H1 (cell line): ENCODE results near the gene TMEM51. TPM values are rescaled to one million over a fixed set of nuclear protein-coding genes. Genes with fewer than 3 reads are reported as not detected.

ENCODE experiments used
- CTCF ChIA-PET: fragments of 300-600 bp; sonication (Branson Sonifier 250); formaldehyde crosslinking; loops from one replicate; lab custom pipeline; 2021; ENCODE audit not compliant: partially characterized antibody; lab: Charles Lee
- POLR2A ChIA-PET: fragments of 300-600 bp; sonication (Branson Sonifier 250); formaldehyde crosslinking; loops from one replicate; lab custom pipeline; 2021; ENCODE audit warnings: inconsistent platforms; ENCODE audit not compliant: partially characterized antibody; lab: Charles Lee
- DNase-seq, 2 experiments: peaks; one replicate each; pipeline versions ENCODE4 v3.0.0 to v3.0.0-alpha.2; 2010 to 2022; ENCODE audit warnings: low spot score in 2 of 2, low read depth in 1 of 2, mixed read lengths in 1 of 2
- FAIRE-seq: peaks from 2 replicates; lab custom pipeline; 2011; peaks lifted over from hg19 to GRCh38; lab: Jason Lieb, UNC
- H2AFZ ChIP-seq: 2 replicates; pipeline ENCODE4 v1.8.1; 2012; ENCODE audit warnings: low read length, inconsistent platforms
- H2AK5ac ChIP-seq: 2 replicates; pipeline ENCODE4 v1.6.1; 2013; ENCODE audit warnings: low read depth, low read length
- H2BK120ac ChIP-seq: replicated peaks from 2 replicates; pipeline ENCODE3; 2013; ENCODE audit warnings: low read depth, low read length, inconsistent platforms
- H2BK12ac ChIP-seq: 2 replicates; pipeline ENCODE4 v1.6.1; 2013; ENCODE audit warnings: low read depth, low read length
- H2BK15ac ChIP-seq: 2 replicates; pipeline ENCODE4 v1.6.1; 2013; ENCODE audit warnings: low read length
- H2BK20ac ChIP-seq: 2 replicates; pipeline ENCODE4 v1.6.1; 2013; ENCODE audit warnings: low read length
- H2BK5ac ChIP-seq: 2 replicates; pipeline ENCODE4 v1.6.1; 2013; ENCODE audit warnings: low read depth, low read length
- H3K14ac ChIP-seq: 2 replicates; pipeline ENCODE4 v1.6.1; 2013; ENCODE audit warnings: inconsistent platforms; ENCODE audit not compliant: insufficient read length
- H3K18ac ChIP-seq: 2 replicates; pipeline ENCODE4 v1.6.1; 2013; ENCODE audit warnings: low read length; ENCODE audit errors: extremely low read depth
- H3K23ac ChIP-seq: 2 replicates; pipeline ENCODE4 v1.6.1; 2013; ENCODE audit warnings: inconsistent platforms; ENCODE audit not compliant: insufficient read length
- H3K23me2 ChIP-seq: 2 replicates; pipeline ENCODE4 v1.6.1; 2013; ENCODE audit warnings: low read depth, low read length
- H3K27ac ChIP-seq: 2 replicates; pipeline ENCODE4 v1.6.1; 2011; ENCODE audit warnings: low read depth, low read length, inconsistent platforms
- H3K27me3 ChIP-seq, 4 experiments: replicated peaks in 1 of 4; 1 replicate in 1 of 4; 2 replicates in 3 of 4; pipeline versions ENCODE4 v1.6.1 to v1.8.1; 2011 to 2013; ENCODE audit warnings: low read length in 3 of 4, mild to moderate bottlenecking in 3 of 4, inconsistent platforms in 2 of 4, mixed read lengths in 2 of 4, moderate library complexity in 1 of 4; ENCODE audit not compliant: control insufficient read depth in 3 of 4, insufficient read depth in 3 of 4; ENCODE audit errors: extremely low read depth in 1 of 4
- H3K36me3 ChIP-seq, 4 experiments: 2 replicates each; pipeline versions ENCODE4 v1.6.1 to v1.8.1; 2011 to 2013; ENCODE audit warnings: mild to moderate bottlenecking in 4 of 4, low read length in 3 of 4, moderate library complexity in 2 of 4, control low read depth in 1 of 4, inconsistent platforms in 1 of 4; ENCODE audit not compliant: insufficient read depth in 4 of 4, control insufficient read depth in 2 of 4
- H3K4ac ChIP-seq: replicated peaks from 2 replicates; pipeline ENCODE3; 2013; ENCODE audit warnings: low read length, low read depth, mixed read lengths, inconsistent platforms; ENCODE audit not compliant: insufficient read length
- H3K4me1 ChIP-seq, 4 experiments: replicated peaks in 1 of 4; 1 replicate in 1 of 4; 2 replicates in 3 of 4; pipeline versions ENCODE4 v1.6.1 to v1.8.1; 2011 to 2013; ENCODE audit warnings: low read length in 3 of 4, inconsistent platforms in 2 of 4, mixed read lengths in 1 of 4; ENCODE audit not compliant: insufficient read depth in 4 of 4, control insufficient read depth in 3 of 4
- H3K4me2 ChIP-seq, 2 experiments: 2 replicates each; pipeline versions ENCODE4 v1.6.1 to v1.8.1; 2011 to 2013; ENCODE audit warnings: low read depth in 2 of 2, low read length in 2 of 2, control low read depth in 1 of 2, inconsistent platforms in 1 of 2, mild to moderate bottlenecking in 1 of 2; ENCODE audit not compliant: insufficient read depth in 1 of 2
- H3K4me3 ChIP-seq, 4 experiments: fragments of 200-600, 300-600 bp in 1 of 4; sonication (generic), shearing (Covaris generic), sonication (Bioruptor Twin) in 1 of 4; 2 replicates each; pipeline versions ENCODE4 v1.5.1 to v1.8.1; 2011 to 2016; ENCODE audit warnings: low read length in 4 of 4, low read depth in 3 of 4, control low read depth in 2 of 4, inconsistent platforms in 2 of 4, mild to moderate bottlenecking in 2 of 4, mixed read lengths in 1 of 4, moderate library complexity in 1 of 4; ENCODE audit not compliant: insufficient read depth in 2 of 4; ENCODE audit errors: extremely low read depth in 1 of 4
- H3K56ac ChIP-seq: replicated peaks from 2 replicates; pipeline ENCODE3; 2013; ENCODE audit warnings: low read depth, mild to moderate bottlenecking, mixed read lengths, low read length, inconsistent platforms; ENCODE audit not compliant: insufficient read length
- H3K79me1 ChIP-seq: 2 replicates; pipeline ENCODE4 v1.6.1; 2013; ENCODE audit warnings: low read depth, low read length, control low read depth
- H3K79me2 ChIP-seq, 2 experiments: 2 replicates each; pipeline versions ENCODE4 v1.6.1 to v1.8.1; 2012 to 2013; ENCODE audit warnings: low read length in 2 of 2, mild to moderate bottlenecking in 2 of 2, inconsistent platforms in 1 of 2; ENCODE audit not compliant: insufficient read depth in 2 of 2, control insufficient read depth in 1 of 2
- H3K9ac ChIP-seq, 4 experiments: replicated peaks in 1 of 4; 1 replicate in 1 of 4; 2 replicates in 3 of 4; pipeline versions ENCODE4 v1.6.1 to v1.8.1; 2011 to 2013; ENCODE audit warnings: low read depth in 3 of 4, low read length in 3 of 4, control low read depth in 2 of 4, mild to moderate bottlenecking in 2 of 4, moderate library complexity in 2 of 4, inconsistent platforms in 1 of 4; ENCODE audit errors: extremely low read depth in 1 of 4
- H3K9me3 ChIP-seq, 2 experiments: 2 replicates each; pipeline versions ENCODE4 v1.6.1 to v1.8.1; 2012 to 2013; ENCODE audit warnings: mild to moderate bottlenecking in 2 of 2, moderate library complexity in 2 of 2, control low read depth in 1 of 2, inconsistent platforms in 1 of 2, low read depth in 1 of 2, low read length in 1 of 2, mixed read lengths in 1 of 2; ENCODE audit not compliant: insufficient read depth in 2 of 2
- H4K20me1 ChIP-seq, 2 experiments: replicated peaks in 1 of 2; 2 replicates each; pipeline versions ENCODE3 to v1.8.1; 2011 to 2013; ENCODE audit warnings: inconsistent platforms in 2 of 2, low read length in 2 of 2, mild to moderate bottlenecking in 1 of 2; ENCODE audit not compliant: insufficient read depth in 2 of 2, control insufficient read depth in 1 of 2
- H4K5ac ChIP-seq: 2 replicates; pipeline ENCODE4 v1.6.1; 2013; ENCODE audit warnings: low read length, low read depth, mixed read lengths, inconsistent platforms; ENCODE audit not compliant: insufficient read length
- H4K8ac ChIP-seq: 2 replicates; pipeline ENCODE4 v1.8.0; 2013; ENCODE audit warnings: mild to moderate bottlenecking, moderate library complexity, low read length, inconsistent platforms; ENCODE audit not compliant: insufficient read depth; ENCODE audit errors: extremely low read depth
- H4K91ac ChIP-seq: replicated peaks from 2 replicates; pipeline ENCODE3; 2013; ENCODE audit warnings: low read length, mixed read lengths, inconsistent platforms; ENCODE audit not compliant: insufficient read length
- CEBPB ChIP-seq: IDR thresholded peaks from 2 replicates; pipeline ENCODE4 v1.6.1; 2012; ENCODE audit warnings: low read depth, low read length
- GTF2F1 ChIP-seq: IDR thresholded peaks from 2 replicates; pipeline ENCODE4 v1.6.1; 2012; ENCODE audit warnings: low read depth, low read length, improper control_type of control experiment, borderline replicate concordance
- whole genome bisulfite sequencing, 2 experiments: shearing (Covaris generic) in 1 of 2; methylation state at CpG; one replicate each; pipeline versions ENCODE4 v1.1.6 to v1.1.7; 2013 to 2015; ENCODE audit warnings: low lambda C conversion rate in 2 of 2, mixed read lengths in 2 of 2, inconsistent platforms in 1 of 2, low coverage in 1 of 2, missing lambda C conversion rate in 1 of 2; ENCODE audit not compliant: insufficient replicate concordance in 2 of 2, insufficient coverage in 1 of 2, insufficient read length in 1 of 2; ENCODE audit errors: extremely low coverage in 1 of 2, missing lambda C conversion rate in 1 of 2; 5-methylcytosine and 5-hydroxymethylcytosine counted together
- polyA plus RNA-seq, 7 experiments: library from polyadenylated mRNA; depleted of rRNA in 3 of 7; stranded (reverse) in 5 of 7; unstranded in 2 of 7; fragments of >200 nt in 5 of 7; fragments of 200-250 nt in 2 of 7; gene quantifications; 1 replicate in 5 of 7; 2 replicates in 1 of 7; 4 replicates in 1 of 7; pipeline versions ENCODE4 v1.2.1 to v1.2.3, GENCODE V29; 2011 to 2013; ENCODE audit warnings: missing spikeins in 2 of 7, mixed read lengths in 2 of 7
- total RNA-seq: library from RNA; stranded (reverse); fragmentation: NEBNext Ultra II Directional; extraction: Animal tissue kit (Norgen Biotek cat#: 25700); gene quantifications from 2 replicates; pipeline ENCODE4 v1.2.1, GENCODE V29; 2021

The TMEM51 gene
- total and polyA plus RNA-seq, 2 of the 8 experiments (the other 6 are each of a cell fraction or from before 2014, with no cell fraction given): 9.9 to 10.7 TPM

DNA sequence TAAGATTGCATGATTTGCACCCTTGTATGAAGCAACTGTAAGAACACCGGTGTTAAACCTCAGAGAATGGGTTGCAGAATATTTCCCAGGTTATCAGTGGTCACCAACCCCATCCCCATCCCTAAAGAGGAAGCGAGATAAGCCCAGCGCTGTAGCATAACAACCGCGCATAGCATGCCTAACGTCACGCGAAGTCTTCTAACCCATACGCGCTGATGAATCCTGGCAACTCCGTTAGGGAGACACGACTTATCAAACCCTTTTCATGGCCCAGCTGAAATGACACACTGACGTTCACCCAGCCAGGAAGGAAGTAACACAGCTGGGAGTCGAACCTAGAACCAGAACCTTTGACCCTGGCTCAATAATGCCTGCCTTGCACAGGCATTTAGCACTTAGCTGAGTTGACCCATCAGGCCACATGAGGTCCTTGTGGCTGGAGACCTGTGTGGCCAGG, 24.2 kb downstream of the TMEM51 start:
- Histone ChIP-seq H3K27me3 (no peaks in the 10 kb centered on the region), H2BK20ac (0 out of 2 replicates have a peak overlapping the region, but pooled peaks have one; percentile 7), H3K4me3 (no peak overlapping the region), H2BK15ac (no peak overlapping the region), H2AK5ac (peak overlapping the region; percentile 44; the same call in 1 of the 2 replicates), H3K27ac (no peak overlapping the region), H3K23ac (no peak overlapping the region), H3K56ac (no peak overlapping the region), H4K91ac (no peak overlapping the region), H3K4ac (no peak overlapping the region), H3K36me3 (no peaks in the 10 kb centered on the region), H3K4me2 (no peak overlapping the region), H2BK12ac (no peak overlapping the region), H2BK120ac (no peak overlapping the region), H4K8ac (no peak overlapping the region), H3K9me3 (no peaks in the 10 kb centered on the region), H4K20me1 (peaks cover 1 to 2% of the 10 kb centered on the region in 2 experiments), H4K5ac (no peak overlapping the region), H3K23me2 (no peaks in the 10 kb centered on the region), H3K79me1 (peaks cover 2% of the 10 kb centered on the region), H2AFZ (no peak overlapping the region), H3K79me2 (peaks cover 0 to 2% of the 10 kb centered on the region in 2 experiments; a peak in 1 of 4 replicates), H2BK5ac (no peak overlapping the region), H3K9ac (no peak overlapping the region), H3K18ac (no peak overlapping the region), H3K14ac (no peak overlapping the region), H3K4me1 (peaks cover 0 to 11% (median 7%) of the 10 kb centered on the region in 4 experiments)
- WGBS, 2 experiments: 94% methylated on average over 14 of the region's 14 CpGs; no CpG with 5 or more reads in 1 of the 2 experiments
- POLR2A ChIA-PET: no interaction called here
- FAIRE-seq (no peak), DNase-seq (no peak)
- CTCF ChIA-PET: no interaction called here
- TF ChIP-seq CEBPB (no peak), GTF2F1 (no peak)
